ENCODE data around the gene NPFFR1. TPM values are rescaled to one million over a fixed set of nuclear protein-coding genes. Genes with fewer than 3 reads are reported as not detected.

Gene NPFFR1
- total RNA-seq, 1 experiment from 2014 or later: not detected

GRCh38 chr10:70319824-70320223 is 36.0 kb upstream of the NPFFR1 start:
- no peak overlapping the region for H2BK20ac ChIP-seq (ENCODE audit: low read depth, low read length, poor library complexity, severe bottlenecking)

More at GRCh38 chr10:70319824-70320223, 36.0 kb upstream of the NPFFR1 start:
- H3K27me3 Mint-ChIP-seq (ENCODE audit: low read depth): no peaks in the 10 kb centered on the region
- DNase-seq: no peak
- H3K18ac ChIP-seq (ENCODE audit: insufficient read length, low read depth, low read length): no peak overlapping the region
- no peak overlapping the region for H3K9ac ChIP-seq (ENCODE audit: extremely low read depth, insufficient read length, low read length)
- no peak overlapping the region for H4K8ac ChIP-seq (replicated peaks; ENCODE audit: insufficient read length, low read depth, low read length)
- H3K27me3 ChIP-seq (ENCODE audit: insufficient read depth, low read length): no peaks in the 10 kb centered on the region
- H3K36me3 Mint-ChIP-seq (ENCODE audit: insufficient read depth in 1 of 3, low read depth in 3 of 3): no peaks in the 10 kb centered on the region; a peak in 2 of 7 replicates
- no peak overlapping the region for H3K4me2 ChIP-seq (ENCODE audit: insufficient read depth, insufficient read length, low read length)
- H3K4ac ChIP-seq (ENCODE audit: low read depth, low read length): no peak overlapping the region
- H3K79me2 ChIP-seq (ENCODE audit: insufficient read depth, low read length): no peaks in the 10 kb centered on the region
- H2AK5ac ChIP-seq (ENCODE audit: insufficient read length, low read length): no peak overlapping the region
- no peak overlapping the region for H3K56ac ChIP-seq (ENCODE audit: insufficient read length, low read depth, low read length)
- H3K9me3 ChIP-seq (ENCODE audit: control insufficient read depth, low read depth, low read length): no peaks in the 10 kb centered on the region
- no peaks in the 10 kb centered on the region for H3K9me3 Mint-ChIP-seq
- H3K27ac Mint-ChIP-seq: no peak overlapping the region
- H3T11ph ChIP-seq (ENCODE audit: low read length): no peak overlapping the region
- H3K14ac ChIP-seq (ENCODE audit: insufficient read depth, low read length): no peak overlapping the region
- no peaks in the 10 kb centered on the region for H3K4me1 ChIP-seq (ENCODE audit: insufficient read depth, low read length)
- H3K27ac ChIP-seq (ENCODE audit: insufficient read length, low read depth, low read length): no peak overlapping the region
- no peak overlapping the region for H2BK15ac ChIP-seq (ENCODE audit: low read depth, low read length)
- H2BK12ac ChIP-seq (ENCODE audit: insufficient read length, low read depth, low read length): no peak overlapping the region
- H3K4me1 Mint-ChIP-seq: peaks cover 8 to 12% of the 10 kb centered on the region in 2 experiments; a peak in 3 of 4 replicates
- H4K91ac ChIP-seq (ENCODE audit: insufficient read length, low read depth, low read length): no peak overlapping the region
- H3K79me1 ChIP-seq (ENCODE audit: insufficient read depth, low read depth, low read length, poor library complexity, severe bottlenecking): no peaks in the 10 kb centered on the region
- H3K23ac ChIP-seq (ENCODE audit: insufficient read length, low read depth, low read length): no peak overlapping the region
- no peak overlapping the region for H2BK5ac ChIP-seq (ENCODE audit: insufficient read length, low read length)
- no peaks in the 10 kb centered on the region for H3K23me2 ChIP-seq (ENCODE audit: insufficient read length, low read depth, low read length, poor library complexity, severe bottlenecking)
- TF ChIP-seq CTCF (conservative IDR thresholded peaks at IDR 0.05): no peak
- H2AFZ ChIP-seq (ENCODE audit: low read length): no peak overlapping the region
- no peaks in the 10 kb centered on the region for H4K20me1 ChIP-seq (ENCODE audit: control insufficient read depth, insufficient read depth, insufficient read length)
- H2BK120ac ChIP-seq (ENCODE audit: low read depth, low read length, poor library complexity, severe bottlenecking): no peak overlapping the region
- H3K4me3 Mint-ChIP-seq: no peak overlapping the region
- no CpG with 5 or more reads among the region's 5 CpGs for WGBS (ENCODE audit: extremely low coverage, insufficient read length, low lambda C conversion rate)
- no peak overlapping the region for H4K5ac ChIP-seq (ENCODE audit: insufficient read length, low read depth, low read length)
